ENCODE results near the gene USP2. TPM values are rescaled to one million over a fixed set of nuclear protein-coding genes. Genes with fewer than 3 reads are reported as not detected.
A peak's percentile ranks its signal among the peaks of the same experiment; 100 is the strongest.

Gene USP2
- total and polyA plus RNA-seq, 2 of the 4 experiments (the other 2 are of a cell fraction): 0.18 to 0.79 TPM

- CTCF ChIA-PET: interaction anchor here (1.2 to 1.4 kb wide), 2 partner anchors 14 to 113 kb away, joined by 3 to 11 read pairs; no protein-coding TSS in a partner anchor
- Histone ChIP-seq H2BK20ac (ENCODE audit: low read depth, low read length) (peak overlapping the region; percentile 44; the same call in 1 of the 2 replicates), H3K4me1 (ENCODE audit: control insufficient read depth, insufficient read depth, low read length) (peaks cover 24% of the 10 kb centered on the region), H4K91ac (ENCODE audit: insufficient read depth, low read depth, low read length) (no peak overlapping the region; the same call in 1 of the 2 replicates), H4K20me1 (ENCODE audit: insufficient read depth, low read length) (peaks cover 12% of the 10 kb centered on the region), H2BK5ac (ENCODE audit: low read depth, low read length, poor library complexity, severe bottlenecking) (no peak overlapping the region), H3K79me1 (ENCODE audit: low read depth in 1 of 2, low read length in 2 of 2) (peaks cover 0 to 9% of the 10 kb centered on the region in 2 experiments; a peak in 1 of 4 replicates), H3K4me3 (ENCODE audit: insufficient read depth, low read depth, low read length) (no peak overlapping the region), H3K27me3 (ENCODE audit: control insufficient read depth, insufficient read depth, low read length) (no peaks in the 10 kb centered on the region), H2AFZ (replicated peaks; ENCODE audit: low read length, poor library complexity) (peak overlapping the region; percentile 4), H3K36me3 (ENCODE audit: control insufficient read depth, insufficient read depth, low read length) (no peaks in the 10 kb centered on the region), H2AK9ac (replicated peaks; ENCODE audit: low read depth, low read length, poor library complexity) (peak overlapping the region; percentile 10), H3K9ac (ENCODE audit: low read depth, low read length) (no peak overlapping the region), H2BK15ac (ENCODE audit: low read depth, low read length) (no peak overlapping the region; the same call in 2 of the 3 replicates), H3K9me1 (ENCODE audit: insufficient read depth, low read length) (peaks cover 31% of the 10 kb centered on the region), H3K4ac (ENCODE audit: low read depth, low read length) (peak overlapping the region; percentile 36), H3K4me2 (ENCODE audit: low read depth, low read length) (0 out of 2 replicates have a peak overlapping the region, but pooled peaks have one; percentile 27), H4K5ac (ENCODE audit: low read depth, low read length) (no peak overlapping the region), H4K8ac (ENCODE audit: low read depth in 2 of 2, low read length in 2 of 2) (no peak overlapping the region), H3K27ac (ENCODE audit: insufficient read depth, low read length) (no peak overlapping the region), H3K9me3 (ENCODE audit: control insufficient read depth, insufficient read depth, low read length) (no peaks in the 10 kb centered on the region), H2BK120ac (ENCODE audit: low read depth, low read length) (peak overlapping the region; percentile 31; the same call in 1 of the 2 replicates), H3K23ac (ENCODE audit: low read depth, low read length) (no peak overlapping the region; the same call in 1 of the 2 replicates), H3K14ac (replicated peaks; ENCODE audit: low read depth, low read length) (0 out of 2 replicates have a peak overlapping the region, but pooled peaks have one; percentile 15), H2AK5ac (ENCODE audit: low read depth, low read length) (peak overlapping the region; percentile 25; the same call in 1 of the 2 replicates), H3K56ac (ENCODE audit: extremely low read depth, insufficient read depth, low read length) (no peak overlapping the region; the same call in 1 of the 2 replicates), H3K18ac (ENCODE audit: low read depth, low read length) (no peak overlapping the region; the same call in 1 of the 2 replicates)
- no peak for TF ChIP-seq MXI1 (IDR thresholded peaks at IDR 0.05; ENCODE audit: borderline replicate concordance, low read depth, low read length)
- TF ChIP-seq MAZ (IDR thresholded peaks at IDR 0.05; ENCODE audit: borderline replicate concordance, low read depth, low read length): no peak
- TF ChIP-seq SMC3 (IDR thresholded peaks at IDR 0.05; ENCODE audit: low read depth, low read length): no peak
- TF ChIP-seq CHD1 (IDR thresholded peaks at IDR 0.05; ENCODE audit: low read depth, low read length): no peak
- TF ChIP-seq POLR2A (IDR thresholded peaks at IDR 0.05; ENCODE audit: low read depth, low read length): no peak
- no peak for TF ChIP-seq CTCF (conservative IDR thresholded peaks at IDR 0.05; ENCODE audit: low read depth, low read length)
- no peak for TF ChIP-seq RFX5 (IDR thresholded peaks at IDR 0.05; ENCODE audit: low read depth, low read length)
- TF ChIP-seq, protein P1, sequence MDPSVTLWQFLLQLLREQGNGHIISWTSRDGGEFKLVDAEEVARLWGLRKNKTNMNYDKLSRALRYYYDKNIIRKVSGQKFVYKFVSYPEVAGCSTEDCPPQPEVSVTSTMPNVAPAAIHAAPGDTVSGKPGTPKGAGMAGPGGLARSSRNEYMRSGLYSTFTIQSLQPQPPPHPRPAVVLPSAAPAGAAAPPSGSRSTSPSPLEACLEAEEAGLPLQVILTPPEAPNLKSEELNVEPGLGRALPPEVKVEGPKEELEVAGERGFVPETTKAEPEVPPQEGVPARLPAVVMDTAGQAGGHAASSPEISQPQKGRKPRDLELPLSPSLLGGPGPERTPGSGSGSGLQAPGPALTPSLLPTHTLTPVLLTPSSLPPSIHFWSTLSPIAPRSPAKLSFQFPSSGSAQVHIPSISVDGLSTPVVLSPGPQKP (IDR thresholded peaks at IDR 0.05; ENCODE audit: borderline replicate concordance, low read depth, low read length): no peak
- TF ChIP-seq CEBPB (IDR thresholded peaks at IDR 0.05; ENCODE audit: low read depth, low read length): no peak
- no peak for TF ChIP-seq MAFK (IDR thresholded peaks at IDR 0.05; ENCODE audit: low read depth, low read length)
- no peak for TF ChIP-seq FOS (IDR thresholded peaks at IDR 0.05; ENCODE audit: low read depth, low read length)
- no peak for TF ChIP-seq NFE2L2 (IDR thresholded peaks at IDR 0.05; ENCODE audit: low read depth, low read length)
- dilution Hi-C loops (cut with HindIII; ENCODE audit: low sequenced_read_pairs, unreplicated experiment) (no loop called here), in situ Hi-C loops (cut with MboI; ENCODE audit: low sequenced_read_pairs) (loop anchor here (25.0 kb wide), 1 partner anchor 750 kb away; no protein-coding TSS in a partner anchor), intact Hi-C loops (cut with micrococcal nuclease) (loop anchor here (1.0 to 10.0 kb wide), 2 partner anchors 24 to 363 kb away; partner anchors contain the start of gene NECTIN1)
- BruUV-seq (replicated peaks): no TSS peak
- POLR2A ChIA-PET (ENCODE audit: unreplicated experiment): no interaction called here
- 60% methylated on average over 1 of the region's 11 CpGs; no CpG with 5 or more reads in 1 of the 2 experiments for WGBS, 2 experiments (ENCODE audit: extremely low coverage in 2 of 2, insufficient read length in 1 of 2)
- ATAC-seq (ENCODE audit: low read depth): no peak
- DNase-seq: no peak
These were observed 19.4 kb downstream of the USP2 start for GRCh38 chr11:119361941-119362725.

All from IMR-90 (cell line).